ENCODE results near the gene CALHM3.

DNA sequence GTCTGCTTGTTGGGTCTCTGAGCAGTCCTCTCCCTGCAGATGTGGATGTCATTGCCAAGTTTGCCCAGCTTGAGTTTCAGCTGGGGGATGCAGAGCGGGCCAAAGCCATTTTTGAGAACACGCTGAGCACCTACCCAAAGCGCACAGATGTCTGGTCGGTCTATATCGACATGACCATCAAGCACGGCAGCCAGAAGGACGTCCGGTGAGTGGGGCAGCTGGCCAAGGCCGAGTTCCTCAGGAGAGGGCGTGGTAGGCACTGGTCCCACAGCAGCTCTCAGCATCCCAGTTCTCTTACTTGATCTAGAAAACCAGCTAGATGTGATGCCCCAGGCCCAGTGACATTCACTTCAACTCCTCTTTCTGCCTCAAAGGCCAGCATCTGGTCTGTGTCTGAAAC is 34.6 kb downstream of the CALHM3 start:
- TF ChIP-seq, protein P1, sequence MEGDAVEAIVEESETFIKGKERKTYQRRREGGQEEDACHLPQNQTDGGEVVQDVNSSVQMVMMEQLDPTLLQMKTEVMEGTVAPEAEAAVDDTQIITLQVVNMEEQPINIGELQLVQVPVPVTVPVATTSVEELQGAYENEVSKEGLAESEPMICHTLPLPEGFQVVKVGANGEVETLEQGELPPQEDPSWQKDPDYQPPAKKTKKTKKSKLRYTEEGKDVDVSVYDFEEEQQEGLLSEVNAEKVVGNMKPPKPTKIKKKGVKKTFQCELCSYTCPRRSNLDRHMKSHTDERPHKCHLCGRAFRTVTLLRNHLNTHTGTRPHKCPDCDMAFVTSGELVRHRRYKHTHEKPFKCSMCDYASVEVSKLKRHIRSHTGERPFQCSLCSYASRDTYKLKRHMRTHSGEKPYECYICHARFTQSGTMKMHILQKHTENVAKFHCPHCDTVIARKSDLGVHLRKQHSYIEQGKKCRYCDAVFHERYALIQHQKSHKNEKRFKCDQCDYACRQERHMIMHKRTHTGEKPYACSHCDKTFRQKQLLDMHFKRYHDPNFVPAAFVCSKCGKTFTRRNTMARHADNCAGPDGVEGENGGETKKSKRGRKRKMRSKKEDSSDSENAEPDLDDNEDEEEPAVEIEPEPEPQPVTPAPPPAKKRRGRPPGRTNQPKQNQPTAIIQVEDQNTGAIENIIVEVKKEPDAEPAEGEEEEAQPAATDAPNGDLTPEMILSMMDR (IDR thresholded peaks at IDR 0.05; ENCODE audit: poor library complexity) = no peak
- TF ChIP-seq EZH2phosphoT487 (IDR thresholded peaks at IDR 0.05; ENCODE audit: low read depth, severe bottlenecking, unreplicated experiment) = no peak

Measured in hepatocyte (in vitro differentiated cells).